H1 (cell line): ENCODE measurements around the gene ARHGAP6. TPM values are rescaled to one million over a fixed set of nuclear protein-coding genes. Genes with fewer than 3 reads are reported as not detected.

Source experiments
- CTCF ChIA-PET: fragments of 300-600 bp; sonication (Branson Sonifier 250); formaldehyde crosslinking; loops from one replicate; lab custom pipeline; 2021; ENCODE audit not compliant: partially characterized antibody; lab: Charles Lee
- POLR2A ChIA-PET: fragments of 300-600 bp; sonication (Branson Sonifier 250); formaldehyde crosslinking; loops from one replicate; lab custom pipeline; 2021; ENCODE audit warnings: inconsistent platforms; ENCODE audit not compliant: partially characterized antibody; lab: Charles Lee
- DNase-seq, 2 experiments: peaks; one replicate each; pipeline versions ENCODE4 v3.0.0 to v3.0.0-alpha.2; 2010 to 2022; ENCODE audit warnings: low spot score in 2 of 2, low read depth in 1 of 2, mixed read lengths in 1 of 2
- FAIRE-seq: peaks from 2 replicates; lab custom pipeline; 2011; peaks lifted over from hg19 to GRCh38; lab: Jason Lieb, UNC
- H2AFZ ChIP-seq: 2 replicates; pipeline ENCODE4 v1.8.1; 2012; ENCODE audit warnings: low read length, inconsistent platforms
- H2AK5ac ChIP-seq: 2 replicates; pipeline ENCODE4 v1.6.1; 2013; ENCODE audit warnings: low read depth, low read length
- H2BK120ac ChIP-seq: replicated peaks from 2 replicates; pipeline ENCODE3; 2013; ENCODE audit warnings: low read depth, low read length, inconsistent platforms
- H2BK12ac ChIP-seq: 2 replicates; pipeline ENCODE4 v1.6.1; 2013; ENCODE audit warnings: low read depth, low read length
- H2BK15ac ChIP-seq: 2 replicates; pipeline ENCODE4 v1.6.1; 2013; ENCODE audit warnings: low read length
- H2BK20ac ChIP-seq: 2 replicates; pipeline ENCODE4 v1.6.1; 2013; ENCODE audit warnings: low read length
- H2BK5ac ChIP-seq: 2 replicates; pipeline ENCODE4 v1.6.1; 2013; ENCODE audit warnings: low read depth, low read length
- H3K14ac ChIP-seq: 2 replicates; pipeline ENCODE4 v1.6.1; 2013; ENCODE audit warnings: inconsistent platforms; ENCODE audit not compliant: insufficient read length
- H3K18ac ChIP-seq: 2 replicates; pipeline ENCODE4 v1.6.1; 2013; ENCODE audit warnings: low read length; ENCODE audit errors: extremely low read depth
- H3K23ac ChIP-seq: 2 replicates; pipeline ENCODE4 v1.6.1; 2013; ENCODE audit warnings: inconsistent platforms; ENCODE audit not compliant: insufficient read length
- H3K23me2 ChIP-seq: 2 replicates; pipeline ENCODE4 v1.6.1; 2013; ENCODE audit warnings: low read depth, low read length
- H3K27ac ChIP-seq: 2 replicates; pipeline ENCODE4 v1.6.1; 2011; ENCODE audit warnings: low read depth, low read length, inconsistent platforms
- H3K27me3 ChIP-seq, 4 experiments: replicated peaks in 1 of 4; 1 replicate in 1 of 4; 2 replicates in 3 of 4; pipeline versions ENCODE4 v1.6.1 to v1.8.1; 2011 to 2013; ENCODE audit warnings: low read length in 3 of 4, mild to moderate bottlenecking in 3 of 4, inconsistent platforms in 2 of 4, mixed read lengths in 2 of 4, moderate library complexity in 1 of 4; ENCODE audit not compliant: control insufficient read depth in 3 of 4, insufficient read depth in 3 of 4; ENCODE audit errors: extremely low read depth in 1 of 4
- H3K36me3 ChIP-seq, 4 experiments: 2 replicates each; pipeline versions ENCODE4 v1.6.1 to v1.8.1; 2011 to 2013; ENCODE audit warnings: mild to moderate bottlenecking in 4 of 4, low read length in 3 of 4, moderate library complexity in 2 of 4, control low read depth in 1 of 4, inconsistent platforms in 1 of 4; ENCODE audit not compliant: insufficient read depth in 4 of 4, control insufficient read depth in 2 of 4
- H3K4ac ChIP-seq: replicated peaks from 2 replicates; pipeline ENCODE3; 2013; ENCODE audit warnings: low read length, low read depth, mixed read lengths, inconsistent platforms; ENCODE audit not compliant: insufficient read length
- H3K4me1 ChIP-seq, 4 experiments: replicated peaks in 1 of 4; 1 replicate in 1 of 4; 2 replicates in 3 of 4; pipeline versions ENCODE4 v1.6.1 to v1.8.1; 2011 to 2013; ENCODE audit warnings: low read length in 3 of 4, inconsistent platforms in 2 of 4, mixed read lengths in 1 of 4; ENCODE audit not compliant: insufficient read depth in 4 of 4, control insufficient read depth in 3 of 4
- H3K4me2 ChIP-seq, 2 experiments: 2 replicates each; pipeline versions ENCODE4 v1.6.1 to v1.8.1; 2011 to 2013; ENCODE audit warnings: low read depth in 2 of 2, low read length in 2 of 2, control low read depth in 1 of 2, inconsistent platforms in 1 of 2, mild to moderate bottlenecking in 1 of 2; ENCODE audit not compliant: insufficient read depth in 1 of 2
- H3K4me3 ChIP-seq, 4 experiments: fragments of 200-600, 300-600 bp in 1 of 4; sonication (generic), shearing (Covaris generic), sonication (Bioruptor Twin) in 1 of 4; 2 replicates each; pipeline versions ENCODE4 v1.5.1 to v1.8.1; 2011 to 2016; ENCODE audit warnings: low read length in 4 of 4, low read depth in 3 of 4, control low read depth in 2 of 4, inconsistent platforms in 2 of 4, mild to moderate bottlenecking in 2 of 4, mixed read lengths in 1 of 4, moderate library complexity in 1 of 4; ENCODE audit not compliant: insufficient read depth in 2 of 4; ENCODE audit errors: extremely low read depth in 1 of 4
- H3K56ac ChIP-seq: replicated peaks from 2 replicates; pipeline ENCODE3; 2013; ENCODE audit warnings: low read depth, mild to moderate bottlenecking, mixed read lengths, low read length, inconsistent platforms; ENCODE audit not compliant: insufficient read length
- H3K79me1 ChIP-seq: 2 replicates; pipeline ENCODE4 v1.6.1; 2013; ENCODE audit warnings: low read depth, low read length, control low read depth
- H3K79me2 ChIP-seq, 2 experiments: 2 replicates each; pipeline versions ENCODE4 v1.6.1 to v1.8.1; 2012 to 2013; ENCODE audit warnings: low read length in 2 of 2, mild to moderate bottlenecking in 2 of 2, inconsistent platforms in 1 of 2; ENCODE audit not compliant: insufficient read depth in 2 of 2, control insufficient read depth in 1 of 2
- H3K9ac ChIP-seq, 4 experiments: replicated peaks in 1 of 4; 1 replicate in 1 of 4; 2 replicates in 3 of 4; pipeline versions ENCODE4 v1.6.1 to v1.8.1; 2011 to 2013; ENCODE audit warnings: low read depth in 3 of 4, low read length in 3 of 4, control low read depth in 2 of 4, mild to moderate bottlenecking in 2 of 4, moderate library complexity in 2 of 4, inconsistent platforms in 1 of 4; ENCODE audit errors: extremely low read depth in 1 of 4
- H3K9me3 ChIP-seq, 2 experiments: 2 replicates each; pipeline versions ENCODE4 v1.6.1 to v1.8.1; 2012 to 2013; ENCODE audit warnings: mild to moderate bottlenecking in 2 of 2, moderate library complexity in 2 of 2, control low read depth in 1 of 2, inconsistent platforms in 1 of 2, low read depth in 1 of 2, low read length in 1 of 2, mixed read lengths in 1 of 2; ENCODE audit not compliant: insufficient read depth in 2 of 2
- H4K20me1 ChIP-seq, 2 experiments: replicated peaks in 1 of 2; 2 replicates each; pipeline versions ENCODE3 to v1.8.1; 2011 to 2013; ENCODE audit warnings: inconsistent platforms in 2 of 2, low read length in 2 of 2, mild to moderate bottlenecking in 1 of 2; ENCODE audit not compliant: insufficient read depth in 2 of 2, control insufficient read depth in 1 of 2
- H4K5ac ChIP-seq: 2 replicates; pipeline ENCODE4 v1.6.1; 2013; ENCODE audit warnings: low read length, low read depth, mixed read lengths, inconsistent platforms; ENCODE audit not compliant: insufficient read length
- H4K8ac ChIP-seq: 2 replicates; pipeline ENCODE4 v1.8.0; 2013; ENCODE audit warnings: mild to moderate bottlenecking, moderate library complexity, low read length, inconsistent platforms; ENCODE audit not compliant: insufficient read depth; ENCODE audit errors: extremely low read depth
- H4K91ac ChIP-seq: replicated peaks from 2 replicates; pipeline ENCODE3; 2013; ENCODE audit warnings: low read length, mixed read lengths, inconsistent platforms; ENCODE audit not compliant: insufficient read length
- CEBPB ChIP-seq: IDR thresholded peaks from 2 replicates; pipeline ENCODE4 v1.6.1; 2012; ENCODE audit warnings: low read depth, low read length
- CTCF ChIP-seq, 3 experiments: IDR thresholded peaks; 1 replicate in 2 of 3; 2 replicates in 1 of 3; pipeline versions ENCODE4 v1.5.1 to v1.6.1; 2011; ENCODE audit warnings: low read length in 3 of 3, mild to moderate bottlenecking in 3 of 3, inconsistent platforms in 2 of 3, low read depth in 1 of 3, moderate library complexity in 1 of 3; ENCODE audit not compliant: insufficient read depth in 1 of 3; ENCODE audit errors: control extremely low read depth in 1 of 3
- EZH2 ChIP-seq: fragments of 200-600 bp; sonication (generic); IDR thresholded peaks from 2 replicates; pipeline ENCODE4 v1.7.1; 2012; ENCODE audit warnings: low read depth, mild to moderate bottlenecking, moderate library complexity, low read length, inconsistent platforms; ENCODE audit not compliant: severe bottlenecking
- TBP ChIP-seq: IDR thresholded peaks from 2 replicates; pipeline ENCODE4 v1.6.1; 2011; ENCODE audit warnings: low read depth, low read length, improper control_type of control experiment
- USF2 ChIP-seq: IDR thresholded peaks from 2 replicates; pipeline ENCODE4 v1.6.1; 2011; ENCODE audit warnings: low read length, improper control_type of control experiment
- WGBS, 2 experiments: shearing (Covaris generic) in 1 of 2; methylation state at CpG; one replicate each; pipeline versions ENCODE4 v1.1.6 to v1.1.7; 2013 to 2015; ENCODE audit warnings: low lambda C conversion rate in 2 of 2, mixed read lengths in 2 of 2, inconsistent platforms in 1 of 2, low coverage in 1 of 2, missing lambda C conversion rate in 1 of 2; ENCODE audit not compliant: insufficient replicate concordance in 2 of 2, insufficient coverage in 1 of 2, insufficient read length in 1 of 2; ENCODE audit errors: extremely low coverage in 1 of 2, missing lambda C conversion rate in 1 of 2; 5-methylcytosine and 5-hydroxymethylcytosine counted together
- polyA plus RNA-seq, 7 experiments: library from polyadenylated mRNA; depleted of rRNA in 3 of 7; stranded (reverse) in 5 of 7; unstranded in 2 of 7; fragments of >200 nt in 5 of 7; fragments of 200-250 nt in 2 of 7; gene quantifications; 1 replicate in 5 of 7; 2 replicates in 1 of 7; 4 replicates in 1 of 7; pipeline versions ENCODE4 v1.2.1 to v1.2.3, GENCODE V29; 2011 to 2013; ENCODE audit warnings: missing spikeins in 2 of 7, mixed read lengths in 2 of 7
- total RNA-seq: library from RNA; stranded (reverse); fragmentation: NEBNext Ultra II Directional; extraction: Animal tissue kit (Norgen Biotek cat#: 25700); gene quantifications from 2 replicates; pipeline ENCODE4 v1.2.1, GENCODE V29; 2021

Gene ARHGAP6
- total and polyA plus RNA-seq, 2 of the 8 experiments (the other 6 are each of a cell fraction or from before 2014, with no cell fraction given), result 0.35 to 0.82 TPM

GRCh38 chrX:11698702-11699101 is 33.0 kb upstream of the ARHGAP6 start:
- Histone ChIP-seq H3K23me2 (no peaks in the 10 kb centered on the region), H2BK120ac (no peak overlapping the region), H2BK12ac (no peak overlapping the region), H2BK5ac (no peak overlapping the region)
- CTCF ChIA-PET, result no interaction called here
- no peak for FAIRE-seq
- TF ChIP-seq CEBPB (no peak), EZH2 (no peak), CTCF (IDR thresholded peaks at IDR 0.05; ENCODE audit: control extremely low read depth in 1 of 3, insufficient read depth in 1 of 3, low read depth in 1 of 3, low read length in 3 of 3) (no peak), USF2 (no peak), TBP (no peak)
- TF ChIP-seq, all 59 proteins: peak for 0
- Histone ChIP-seq H3K79me2 (no peaks in the 10 kb centered on the region), H3K23ac (no peak overlapping the region), H3K18ac (no peak overlapping the region), H3K9ac (no peak overlapping the region), H2AFZ (no peak overlapping the region), H4K20me1 (no peaks in the 10 kb centered on the region), H3K4me3 (no peak overlapping the region), H4K8ac (no peak overlapping the region), H3K4me1 (no peaks in the 10 kb centered on the region), H3K27ac (no peak overlapping the region), H3K79me1 (no peaks in the 10 kb centered on the region), H3K9me3 (no peaks in the 10 kb centered on the region), H3K56ac (no peak overlapping the region), H2BK20ac (no peak overlapping the region), H3K4me2 (no peak overlapping the region), H3K36me3 (no peaks in the 10 kb centered on the region), H3K14ac (no peak overlapping the region), H2AK5ac (no peak overlapping the region), H3K4ac (no peak overlapping the region), H3K27me3 (no peaks in the 10 kb centered on the region), H4K91ac (no peak overlapping the region), H4K5ac (no peak overlapping the region), H2BK15ac (no peak overlapping the region)
- 77% methylated on average over 3 of the region's 3 CpGs; no CpG with 5 or more reads in 1 of the 2 experiments for WGBS, 2 experiments
- POLR2A ChIA-PET, result no interaction called here
- no peak for DNase-seq
